Measurements from ENCODE around the gene ZNF20. TPM values are rescaled to one million over a fixed set of nuclear protein-coding genes. Genes with fewer than 3 reads are reported as not detected.
A peak's percentile ranks its signal among the peaks of the same experiment; 100 is the strongest.
"Not testable (repeated sequence)": the region's sequence is repeated elsewhere in the genome, so short reads cannot be mapped to it uniquely, and the experiment has no call there.

ZNF20 gene
- total RNA-seq, 1 donor from 2014 or later: 9.1 TPM

DNA sequence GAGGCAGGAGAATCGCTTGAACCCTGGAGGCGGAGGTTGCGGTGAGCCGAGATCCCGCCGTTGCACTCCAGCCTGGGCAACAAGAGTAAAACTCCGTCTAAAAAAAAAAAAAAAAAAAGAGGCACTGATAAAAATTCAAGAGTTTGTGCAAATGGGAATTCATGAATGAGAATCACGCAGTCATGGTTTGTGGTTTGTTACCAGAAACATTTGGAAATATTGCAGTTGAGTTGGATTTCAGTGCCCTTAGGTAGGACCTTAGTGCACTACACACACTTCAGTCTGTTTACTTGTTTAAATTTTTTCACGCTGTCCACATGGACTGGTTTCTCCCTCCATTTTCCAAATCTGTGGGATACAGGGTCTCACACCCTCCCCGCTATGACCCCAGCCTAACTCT, 47.2 kb downstream of the ZNF20 start:
- no peak for DNase-seq (ENCODE audit: low read depth, low spot score)
- TF ChIP-seq, protein P1, sequence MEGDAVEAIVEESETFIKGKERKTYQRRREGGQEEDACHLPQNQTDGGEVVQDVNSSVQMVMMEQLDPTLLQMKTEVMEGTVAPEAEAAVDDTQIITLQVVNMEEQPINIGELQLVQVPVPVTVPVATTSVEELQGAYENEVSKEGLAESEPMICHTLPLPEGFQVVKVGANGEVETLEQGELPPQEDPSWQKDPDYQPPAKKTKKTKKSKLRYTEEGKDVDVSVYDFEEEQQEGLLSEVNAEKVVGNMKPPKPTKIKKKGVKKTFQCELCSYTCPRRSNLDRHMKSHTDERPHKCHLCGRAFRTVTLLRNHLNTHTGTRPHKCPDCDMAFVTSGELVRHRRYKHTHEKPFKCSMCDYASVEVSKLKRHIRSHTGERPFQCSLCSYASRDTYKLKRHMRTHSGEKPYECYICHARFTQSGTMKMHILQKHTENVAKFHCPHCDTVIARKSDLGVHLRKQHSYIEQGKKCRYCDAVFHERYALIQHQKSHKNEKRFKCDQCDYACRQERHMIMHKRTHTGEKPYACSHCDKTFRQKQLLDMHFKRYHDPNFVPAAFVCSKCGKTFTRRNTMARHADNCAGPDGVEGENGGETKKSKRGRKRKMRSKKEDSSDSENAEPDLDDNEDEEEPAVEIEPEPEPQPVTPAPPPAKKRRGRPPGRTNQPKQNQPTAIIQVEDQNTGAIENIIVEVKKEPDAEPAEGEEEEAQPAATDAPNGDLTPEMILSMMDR (conservative IDR thresholded peaks at IDR 0.05): no peak
- peaks cover 28% of the 10 kb centered on the region for H3K4me1 Mint-ChIP-seq
- no peaks in the 10 kb centered on the region for H3K27me3 Mint-ChIP-seq (ENCODE audit: low read depth)
- peak overlapping the region; percentile 87 for H3K27ac Mint-ChIP-seq (ENCODE audit: unreplicated experiment)
- H3K36me3 Mint-ChIP-seq (ENCODE audit: low read depth): peaks cover 27% of the 10 kb centered on the region
- peaks cover 11% of the 10 kb centered on the region for H3K9me3 Mint-ChIP-seq
- H3K4me3 Mint-ChIP-seq: peak overlapping the region; percentile 97

DNA sequence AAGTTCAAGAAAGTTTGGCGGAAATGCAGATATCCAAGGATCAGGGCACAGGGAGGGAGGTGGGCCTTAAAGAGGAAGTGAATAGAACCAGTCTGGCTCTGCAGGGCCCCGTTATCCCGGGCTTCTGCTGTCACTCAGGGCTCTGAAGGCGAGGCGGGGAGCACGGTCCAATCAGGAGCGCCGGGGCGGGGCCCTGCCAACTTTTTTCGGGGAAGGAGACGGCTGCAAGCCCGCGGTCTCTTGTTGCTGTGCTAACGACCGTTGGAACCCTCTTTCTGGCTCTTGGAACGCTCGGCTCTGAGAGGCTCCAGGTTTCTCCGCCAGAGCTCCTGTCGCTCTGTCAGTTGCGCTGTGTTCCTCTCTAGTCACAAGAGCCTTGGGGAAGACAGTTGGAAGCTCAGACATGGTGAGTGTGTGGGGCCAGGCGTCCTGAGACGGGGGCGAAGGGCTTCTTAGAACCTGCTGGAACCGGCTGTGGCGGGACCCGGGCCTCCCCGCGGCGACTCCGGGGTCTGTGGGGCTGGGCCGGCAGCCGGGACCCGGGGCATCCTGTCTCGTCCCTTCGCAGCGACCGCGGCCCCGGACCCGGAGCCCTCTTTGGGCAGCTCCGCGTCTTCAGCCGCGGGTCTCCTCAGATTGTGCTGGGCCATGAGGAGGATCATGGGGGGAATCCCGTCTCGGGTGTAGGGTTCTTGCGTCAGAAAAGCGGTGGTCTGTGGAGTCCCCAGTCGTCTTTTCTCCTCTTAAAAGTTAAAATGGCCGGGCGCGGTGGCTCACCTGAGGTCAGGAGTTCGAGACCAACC, 47.9 kb downstream of the ZNF20 start:
- TF ChIP-seq, protein P1 (conservative IDR thresholded peaks at IDR 0.05): no peak
- Mint-ChIP-seq H3K27ac (ENCODE audit: unreplicated experiment) (peak overlapping the region; percentile 93), H3K4me3 (peak overlapping the region; percentile 97), H3K9me3 (peaks cover 13% of the 10 kb centered on the region), H3K36me3 (ENCODE audit: low read depth) (peaks cover 24% of the 10 kb centered on the region), H3K27me3 (ENCODE audit: low read depth) (no peaks in the 10 kb centered on the region), H3K4me1 (peaks cover 28% of the 10 kb centered on the region)
- peak; percentile 87 for DNase-seq (ENCODE audit: low read depth, low spot score)

DNA sequence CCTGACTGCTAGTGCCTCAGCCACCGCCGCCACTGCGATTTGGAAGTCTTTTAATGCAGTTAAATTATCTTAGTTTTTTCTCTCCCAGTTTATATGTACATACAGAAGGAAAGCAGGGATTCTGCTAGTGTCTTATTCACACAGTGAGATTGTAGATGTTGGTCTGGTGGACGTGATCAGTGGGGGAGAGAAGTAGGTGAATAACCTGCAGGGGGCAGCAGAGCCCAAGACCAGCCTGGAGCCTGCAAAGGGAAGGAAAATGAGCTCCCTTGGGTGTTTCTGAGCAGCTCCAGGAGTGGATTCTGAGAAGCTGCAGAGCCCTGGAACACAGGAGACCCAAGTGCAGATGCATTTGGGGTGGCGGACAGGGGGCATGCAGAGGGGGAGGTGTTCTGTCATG, 49.3 kb downstream of the ZNF20 start:
- Mint-ChIP-seq H3K9me3 (peaks cover 14% of the 10 kb centered on the region), H3K36me3 (ENCODE audit: low read depth) (peaks cover 19% of the 10 kb centered on the region), H3K4me3 (peak overlapping the region; percentile 97), H3K27ac (ENCODE audit: unreplicated experiment) (no peak overlapping the region), H3K4me1 (peaks cover 28% of the 10 kb centered on the region), H3K27me3 (ENCODE audit: low read depth) (no peaks in the 10 kb centered on the region)
- DNase-seq (ENCODE audit: low read depth, low spot score): peak; percentile 54
- TF ChIP-seq, protein P1 (conservative IDR thresholded peaks at IDR 0.05): peak; percentile 68

DNA sequence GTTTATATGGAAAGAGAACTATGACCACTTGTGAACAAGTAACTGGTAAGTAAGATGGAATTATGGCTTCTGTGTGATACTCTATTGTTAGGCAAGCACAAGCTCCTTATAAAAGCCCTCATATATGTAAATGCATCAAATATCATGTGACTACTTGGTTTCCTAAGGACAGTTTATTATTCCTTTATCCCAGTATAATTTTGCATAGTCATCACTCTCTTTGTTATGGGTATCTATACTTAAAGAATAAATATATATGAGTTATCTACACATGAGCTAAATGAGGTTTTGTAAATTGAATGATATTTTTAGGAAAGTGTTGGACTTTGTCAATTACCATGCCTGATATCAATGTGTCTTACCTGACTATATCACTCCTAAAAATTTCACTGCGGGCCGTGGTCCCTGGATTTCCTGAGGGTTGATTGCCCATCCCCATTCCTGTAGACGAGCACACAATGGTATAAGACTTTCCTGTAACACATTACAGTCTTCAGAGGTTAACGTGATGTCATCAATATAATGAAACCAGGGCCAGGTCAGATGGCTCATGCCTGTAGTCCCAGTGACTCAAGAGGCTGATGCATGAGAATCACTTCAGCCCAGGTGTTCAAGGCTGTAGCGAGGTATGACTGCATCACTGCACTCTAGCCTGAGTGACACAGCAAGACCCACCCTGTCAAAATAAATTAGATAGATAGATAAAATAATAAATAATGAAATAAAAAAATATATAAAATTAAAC, 54.9 kb downstream of the ZNF20 start:
- TF ChIP-seq, protein P1 (conservative IDR thresholded peaks at IDR 0.05): no peak
- Mint-ChIP-seq H3K4me1 (peaks cover 1% of the 10 kb centered on the region), H3K27ac (ENCODE audit: unreplicated experiment) (no peak overlapping the region), H3K27me3 (ENCODE audit: low read depth) (no peaks in the 10 kb centered on the region), H3K36me3 (ENCODE audit: low read depth) (peaks cover 21% of the 10 kb centered on the region), H3K9me3 (peaks cover 15% of the 10 kb centered on the region), H3K4me3 (no peak overlapping the region)
- DNase-seq (ENCODE audit: low read depth, low spot score): no peak

DNA sequence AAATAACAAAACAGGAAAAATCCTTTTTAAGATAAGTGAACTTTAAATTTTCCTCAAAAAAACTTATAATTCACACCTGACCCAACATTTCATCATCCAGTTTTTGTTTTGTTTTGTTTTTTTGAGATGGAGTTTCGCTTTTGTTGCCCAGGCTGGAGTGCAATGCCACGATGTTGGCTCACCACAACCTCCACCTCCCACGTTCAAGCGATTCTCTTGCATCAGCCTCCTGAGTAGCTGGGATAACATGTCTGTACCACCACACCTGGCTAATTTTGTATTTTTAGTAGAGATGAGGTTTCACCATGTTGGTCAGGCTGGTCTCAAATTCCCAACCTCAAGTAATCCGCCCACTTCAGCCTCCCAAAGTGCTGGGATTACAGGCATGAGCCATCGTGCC, 56.8 kb downstream of the ZNF20 start:
- H3K27ac Mint-ChIP-seq (ENCODE audit: unreplicated experiment); H3K4me3 Mint-ChIP-seq; H3K27me3 Mint-ChIP-seq (ENCODE audit: low read depth); H3K4me1 Mint-ChIP-seq; DNase-seq (ENCODE audit: low read depth, low spot score): not testable (repeated sequence)
- peaks cover 31% of the 10 kb centered on the region for H3K36me3 Mint-ChIP-seq (ENCODE audit: low read depth)
- peaks cover 15% of the 10 kb centered on the region for H3K9me3 Mint-ChIP-seq

Other genes starting within 250 kb of the ZNF20 start
- gene ZNF700, start 215.2 kb downstream of the ZNF20 start, total RNA-seq: 12.5 and 12.8 TPM in 2 replicates
- 2.9 and 4.5 TPM in 2 replicates for gene ZNF763, start 175.3 kb downstream of the ZNF20 start, total RNA-seq
- gene ZNF433, start 104.7 kb downstream of the ZNF20 start, total RNA-seq: 5.7 and 5.8 TPM in 2 replicates
- gene ZNF878, start 87.4 kb downstream of the ZNF20 start, total RNA-seq: 2.1 and 2.5 TPM in 2 replicates
- 9.4 and 10.0 TPM in 2 replicates for gene ZNF844, start 75.6 kb downstream of the ZNF20 start, total RNA-seq
- 22.8 and 29.0 TPM in 2 replicates for gene ZNF625, start 16.4 kb upstream of the ZNF20 start, total RNA-seq
- gene ZNF136, start 22.7 kb upstream of the ZNF20 start, total RNA-seq: 13.2 and 13.3 TPM in 2 replicates
- gene ZNF44, start 154.5 kb upstream of the ZNF20 start, total RNA-seq: 5.5 and 5.8 TPM in 2 replicates
- 1.6 and 2.4 TPM in 2 replicates for gene ZNF563, start 193.3 kb upstream of the ZNF20 start, total RNA-seq
- gene ZNF442, start 225.3 kb upstream of the ZNF20 start, total RNA-seq: 5.6 and 6.8 TPM in 2 replicates